H1 (cell line): Measurements from ENCODE around the gene POMP. TPM values are rescaled to one million over a fixed set of nuclear protein-coding genes. Genes with fewer than 3 reads are reported as not detected.
A peak's percentile ranks its signal among the peaks of the same experiment; 100 is the strongest.

Source experiments
- CTCF ChIA-PET: fragments of 300-600 bp; sonication (Branson Sonifier 250); formaldehyde crosslinking; loops from one replicate; lab custom pipeline; 2021; ENCODE audit not compliant: partially characterized antibody; lab: Charles Lee
- POLR2A ChIA-PET: fragments of 300-600 bp; sonication (Branson Sonifier 250); formaldehyde crosslinking; loops from one replicate; lab custom pipeline; 2021; ENCODE audit warnings: inconsistent platforms; ENCODE audit not compliant: partially characterized antibody; lab: Charles Lee
- DNase-seq, 2 experiments: peaks; one replicate each; pipeline versions ENCODE4 v3.0.0 to v3.0.0-alpha.2; 2010 to 2022; ENCODE audit warnings: low spot score in 2 of 2, low read depth in 1 of 2, mixed read lengths in 1 of 2
- FAIRE-seq: peaks from 2 replicates; lab custom pipeline; 2011; peaks lifted over from hg19 to GRCh38; lab: Jason Lieb, UNC
- H2AFZ ChIP-seq: 2 replicates; pipeline ENCODE4 v1.8.1; 2012; ENCODE audit warnings: low read length, inconsistent platforms
- H2AK5ac ChIP-seq: 2 replicates; pipeline ENCODE4 v1.6.1; 2013; ENCODE audit warnings: low read depth, low read length
- H2BK120ac ChIP-seq: replicated peaks from 2 replicates; pipeline ENCODE3; 2013; ENCODE audit warnings: low read depth, low read length, inconsistent platforms
- H2BK12ac ChIP-seq: 2 replicates; pipeline ENCODE4 v1.6.1; 2013; ENCODE audit warnings: low read depth, low read length
- H2BK15ac ChIP-seq: 2 replicates; pipeline ENCODE4 v1.6.1; 2013; ENCODE audit warnings: low read length
- H2BK20ac ChIP-seq: 2 replicates; pipeline ENCODE4 v1.6.1; 2013; ENCODE audit warnings: low read length
- H2BK5ac ChIP-seq: 2 replicates; pipeline ENCODE4 v1.6.1; 2013; ENCODE audit warnings: low read depth, low read length
- H3K14ac ChIP-seq: 2 replicates; pipeline ENCODE4 v1.6.1; 2013; ENCODE audit warnings: inconsistent platforms; ENCODE audit not compliant: insufficient read length
- H3K18ac ChIP-seq: 2 replicates; pipeline ENCODE4 v1.6.1; 2013; ENCODE audit warnings: low read length; ENCODE audit errors: extremely low read depth
- H3K23ac ChIP-seq: 2 replicates; pipeline ENCODE4 v1.6.1; 2013; ENCODE audit warnings: inconsistent platforms; ENCODE audit not compliant: insufficient read length
- H3K23me2 ChIP-seq: 2 replicates; pipeline ENCODE4 v1.6.1; 2013; ENCODE audit warnings: low read depth, low read length
- H3K27ac ChIP-seq: 2 replicates; pipeline ENCODE4 v1.6.1; 2011; ENCODE audit warnings: low read depth, low read length, inconsistent platforms
- H3K27me3 ChIP-seq, 4 experiments: replicated peaks in 1 of 4; 1 replicate in 1 of 4; 2 replicates in 3 of 4; pipeline versions ENCODE4 v1.6.1 to v1.8.1; 2011 to 2013; ENCODE audit warnings: low read length in 3 of 4, mild to moderate bottlenecking in 3 of 4, inconsistent platforms in 2 of 4, mixed read lengths in 2 of 4, moderate library complexity in 1 of 4; ENCODE audit not compliant: control insufficient read depth in 3 of 4, insufficient read depth in 3 of 4; ENCODE audit errors: extremely low read depth in 1 of 4
- H3K36me3 ChIP-seq, 4 experiments: 2 replicates each; pipeline versions ENCODE4 v1.6.1 to v1.8.1; 2011 to 2013; ENCODE audit warnings: mild to moderate bottlenecking in 4 of 4, low read length in 3 of 4, moderate library complexity in 2 of 4, control low read depth in 1 of 4, inconsistent platforms in 1 of 4; ENCODE audit not compliant: insufficient read depth in 4 of 4, control insufficient read depth in 2 of 4
- H3K4ac ChIP-seq: replicated peaks from 2 replicates; pipeline ENCODE3; 2013; ENCODE audit warnings: low read length, low read depth, mixed read lengths, inconsistent platforms; ENCODE audit not compliant: insufficient read length
- H3K4me1 ChIP-seq, 4 experiments: replicated peaks in 1 of 4; 1 replicate in 1 of 4; 2 replicates in 3 of 4; pipeline versions ENCODE4 v1.6.1 to v1.8.1; 2011 to 2013; ENCODE audit warnings: low read length in 3 of 4, inconsistent platforms in 2 of 4, mixed read lengths in 1 of 4; ENCODE audit not compliant: insufficient read depth in 4 of 4, control insufficient read depth in 3 of 4
- H3K4me2 ChIP-seq, 2 experiments: 2 replicates each; pipeline versions ENCODE4 v1.6.1 to v1.8.1; 2011 to 2013; ENCODE audit warnings: low read depth in 2 of 2, low read length in 2 of 2, control low read depth in 1 of 2, inconsistent platforms in 1 of 2, mild to moderate bottlenecking in 1 of 2; ENCODE audit not compliant: insufficient read depth in 1 of 2
- H3K4me3 ChIP-seq, 4 experiments: fragments of 200-600, 300-600 bp in 1 of 4; sonication (generic), shearing (Covaris generic), sonication (Bioruptor Twin) in 1 of 4; 2 replicates each; pipeline versions ENCODE4 v1.5.1 to v1.8.1; 2011 to 2016; ENCODE audit warnings: low read length in 4 of 4, low read depth in 3 of 4, control low read depth in 2 of 4, inconsistent platforms in 2 of 4, mild to moderate bottlenecking in 2 of 4, mixed read lengths in 1 of 4, moderate library complexity in 1 of 4; ENCODE audit not compliant: insufficient read depth in 2 of 4; ENCODE audit errors: extremely low read depth in 1 of 4
- H3K56ac ChIP-seq: replicated peaks from 2 replicates; pipeline ENCODE3; 2013; ENCODE audit warnings: low read depth, mild to moderate bottlenecking, mixed read lengths, low read length, inconsistent platforms; ENCODE audit not compliant: insufficient read length
- H3K79me1 ChIP-seq: 2 replicates; pipeline ENCODE4 v1.6.1; 2013; ENCODE audit warnings: low read depth, low read length, control low read depth
- H3K79me2 ChIP-seq, 2 experiments: 2 replicates each; pipeline versions ENCODE4 v1.6.1 to v1.8.1; 2012 to 2013; ENCODE audit warnings: low read length in 2 of 2, mild to moderate bottlenecking in 2 of 2, inconsistent platforms in 1 of 2; ENCODE audit not compliant: insufficient read depth in 2 of 2, control insufficient read depth in 1 of 2
- H3K9ac ChIP-seq, 4 experiments: replicated peaks in 1 of 4; 1 replicate in 1 of 4; 2 replicates in 3 of 4; pipeline versions ENCODE4 v1.6.1 to v1.8.1; 2011 to 2013; ENCODE audit warnings: low read depth in 3 of 4, low read length in 3 of 4, control low read depth in 2 of 4, mild to moderate bottlenecking in 2 of 4, moderate library complexity in 2 of 4, inconsistent platforms in 1 of 4; ENCODE audit errors: extremely low read depth in 1 of 4
- H3K9me3 ChIP-seq, 2 experiments: 2 replicates each; pipeline versions ENCODE4 v1.6.1 to v1.8.1; 2012 to 2013; ENCODE audit warnings: mild to moderate bottlenecking in 2 of 2, moderate library complexity in 2 of 2, control low read depth in 1 of 2, inconsistent platforms in 1 of 2, low read depth in 1 of 2, low read length in 1 of 2, mixed read lengths in 1 of 2; ENCODE audit not compliant: insufficient read depth in 2 of 2
- H4K20me1 ChIP-seq, 2 experiments: replicated peaks in 1 of 2; 2 replicates each; pipeline versions ENCODE3 to v1.8.1; 2011 to 2013; ENCODE audit warnings: inconsistent platforms in 2 of 2, low read length in 2 of 2, mild to moderate bottlenecking in 1 of 2; ENCODE audit not compliant: insufficient read depth in 2 of 2, control insufficient read depth in 1 of 2
- H4K5ac ChIP-seq: 2 replicates; pipeline ENCODE4 v1.6.1; 2013; ENCODE audit warnings: low read length, low read depth, mixed read lengths, inconsistent platforms; ENCODE audit not compliant: insufficient read length
- H4K8ac ChIP-seq: 2 replicates; pipeline ENCODE4 v1.8.0; 2013; ENCODE audit warnings: mild to moderate bottlenecking, moderate library complexity, low read length, inconsistent platforms; ENCODE audit not compliant: insufficient read depth; ENCODE audit errors: extremely low read depth
- H4K91ac ChIP-seq: replicated peaks from 2 replicates; pipeline ENCODE3; 2013; ENCODE audit warnings: low read length, mixed read lengths, inconsistent platforms; ENCODE audit not compliant: insufficient read length
- ASH2L ChIP-seq: fragments of 200-600, 300-600 bp; sonication (generic); IDR thresholded peaks from one replicate; pipeline ENCODE4 v1.7.1; 2017; ENCODE audit warnings: low read length
- ATF2 ChIP-seq: IDR thresholded peaks from 2 replicates; pipeline ENCODE4 v1.6.1; 2012; ENCODE audit warnings: low read length, inconsistent platforms
- ATF3 ChIP-seq: IDR thresholded peaks from 2 replicates; pipeline ENCODE4 v1.6.1; 2011; ENCODE audit warnings: low read depth, mild to moderate bottlenecking, low read length; ENCODE audit not compliant: insufficient read depth
- BACH1 ChIP-seq: IDR thresholded peaks from 2 replicates; pipeline ENCODE4 v1.6.1; 2012; ENCODE audit warnings: low read length, improper control_type of control experiment
- CBX5 ChIP-seq: fragments of 300-800, 300-1000 bp; sonication (generic); IDR thresholded peaks from 2 replicates; pipeline ENCODE4 v1.7.1; 2016; ENCODE audit warnings: antibody characterized with exemption, low read length, low read depth
- CTBP2 ChIP-seq: IDR thresholded peaks from 2 replicates; pipeline ENCODE4 v1.7.0; 2011; ENCODE audit warnings: borderline replicate concordance, mild to moderate bottlenecking, moderate library complexity, mixed read lengths, low read length; ENCODE audit not compliant: insufficient read depth, insufficient read length
- GTF2F1 ChIP-seq: IDR thresholded peaks from 2 replicates; pipeline ENCODE4 v1.6.1; 2012; ENCODE audit warnings: low read depth, low read length, improper control_type of control experiment, borderline replicate concordance
- NANOG ChIP-seq: IDR thresholded peaks from 2 replicates; pipeline ENCODE4 v1.6.1; 2011; ENCODE audit warnings: low read length, low read depth, mild to moderate bottlenecking, inconsistent platforms; ENCODE audit not compliant: insufficient read depth, poor library complexity, severe bottlenecking
- POU5F1 ChIP-seq: IDR thresholded peaks from 2 replicates; pipeline ENCODE4 v1.6.1; 2011; ENCODE audit warnings: low read depth, mild to moderate bottlenecking, low read length, moderate library complexity
- RFX5 ChIP-seq: IDR thresholded peaks from 2 replicates; pipeline ENCODE4 v1.6.1; 2011; ENCODE audit warnings: low read depth, low read length, improper control_type of control experiment, borderline replicate concordance
- TAF1 ChIP-seq: IDR thresholded peaks from 2 replicates; pipeline ENCODE4 v1.6.1; 2011; ENCODE audit warnings: mild to moderate bottlenecking, low read depth, low read length
- WGBS, 2 experiments: shearing (Covaris generic) in 1 of 2; methylation state at CpG; one replicate each; pipeline versions ENCODE4 v1.1.6 to v1.1.7; 2013 to 2015; ENCODE audit warnings: low lambda C conversion rate in 2 of 2, mixed read lengths in 2 of 2, inconsistent platforms in 1 of 2, low coverage in 1 of 2, missing lambda C conversion rate in 1 of 2; ENCODE audit not compliant: insufficient replicate concordance in 2 of 2, insufficient coverage in 1 of 2, insufficient read length in 1 of 2; ENCODE audit errors: extremely low coverage in 1 of 2, missing lambda C conversion rate in 1 of 2; 5-methylcytosine and 5-hydroxymethylcytosine counted together
- polyA plus RNA-seq, 7 experiments: library from polyadenylated mRNA; depleted of rRNA in 3 of 7; stranded (reverse) in 5 of 7; unstranded in 2 of 7; fragments of >200 nt in 5 of 7; fragments of 200-250 nt in 2 of 7; gene quantifications; 1 replicate in 5 of 7; 2 replicates in 1 of 7; 4 replicates in 1 of 7; pipeline versions ENCODE4 v1.2.1 to v1.2.3, GENCODE V29; 2011 to 2013; ENCODE audit warnings: missing spikeins in 2 of 7, mixed read lengths in 2 of 7
- total RNA-seq: library from RNA; stranded (reverse); fragmentation: NEBNext Ultra II Directional; extraction: Animal tissue kit (Norgen Biotek cat#: 25700); gene quantifications from 2 replicates; pipeline ENCODE4 v1.2.1, GENCODE V29; 2021

POMP gene
- total and polyA plus RNA-seq, 2 of the 8 experiments (the other 6 are each of a cell fraction or from before 2014, with no cell fraction given): 38.4 to 115 TPM

GRCh38 chr13:28685114-28685513 lies 26.2 kb downstream of the POMP start:
- Histone ChIP-seq H4K91ac (no peak overlapping the region), H3K23ac (no peak overlapping the region), H2BK12ac (no peak overlapping the region; the same call in 1 of the 2 replicates), H3K56ac (no peak overlapping the region), H3K27me3 (no peaks in the 10 kb centered on the region), H3K23me2 (no peaks in the 10 kb centered on the region), H2AK5ac (no peak overlapping the region), H2AFZ (peak overlapping the region; percentile 45; the same call in 1 of the 2 replicates), H4K5ac (no peak overlapping the region), H4K8ac (no peak overlapping the region), H4K20me1 (no peaks in the 10 kb centered on the region), H3K79me1 (no peaks in the 10 kb centered on the region), H3K79me2 (no peaks in the 10 kb centered on the region), H2BK20ac (no peak overlapping the region), H2BK120ac (no peak overlapping the region), H2BK15ac (no peak overlapping the region), H2BK5ac (no peak overlapping the region), H3K14ac (no peak overlapping the region), H3K4ac (no peak overlapping the region), H3K4me1 (peaks cover 4 to 10% (median 5%) of the 10 kb centered on the region in 4 experiments; a peak in 5 of 7 replicates), H3K36me3 (no peaks in the 10 kb centered on the region), H3K4me2 (peak overlapping the region in 1 of 2 experiments; percentile 15; a peak in 1 of 4 replicates), H3K9ac (no peak overlapping the region), H3K4me3 (no peak overlapping the region), H3K27ac (no peak overlapping the region), H3K18ac (no peak overlapping the region; the same call in 1 of the 2 replicates), H3K9me3 (0 out of 4 replicates have a peak, but pooled peaks cover 0 to 2% of the 10 kb centered on the region in 2 experiments)
- WGBS, 2 experiments: 92% methylated on average over 12 of the region's 12 CpGs; no CpG with 5 or more reads in 1 of the 2 experiments
- ChIA-PET CTCF (interaction anchor here (0.7 to 1.5 kb wide), 5 partner anchors 9 to 112 kb away, joined by 3 to 5 read pairs (median 3); no protein-coding TSS in a partner anchor), POLR2A (interaction anchor here (0.8 to 1.0 kb wide), 2 partner anchors 9 to 15 kb away, joined by 3 read pairs; no protein-coding TSS in a partner anchor)
- no peak for FAIRE-seq
- DNase-seq: no peak
- TF ChIP-seq ATF2 (no peak), CTBP2 (no peak), CBX5 (no peak), ASH2L (no peak), POU5F1 (no peak), ATF3 (no peak), TAF1 (no peak), GTF2F1 (no peak), NANOG (no peak), RFX5 (no peak), BACH1 (no peak)
